ENCODE results near the gene ZC3H7B.
"Not testable (repeated sequence)": the region's sequence is repeated elsewhere in the genome, so short reads cannot be mapped to it uniquely, and the experiment has no call there.

The ZC3H7B gene

GRCh38 chr22:41288245-41288946, 12.9 kb upstream of the ZC3H7B start:
- ATAC-seq, result no peak

GRCh38 chr22:41289671-41290070, 11.7 kb upstream of the ZC3H7B start:
- ATAC-seq, result no peak

- no peak for ATAC-seq
Observed at GRCh38 chr22:41290262-41291221, 10.8 kb upstream of the ZC3H7B start.

GRCh38 chr22:41294816-41295215, 6.5 kb upstream of the ZC3H7B start:
- ATAC-seq, result not testable (repeated sequence)

DNA sequence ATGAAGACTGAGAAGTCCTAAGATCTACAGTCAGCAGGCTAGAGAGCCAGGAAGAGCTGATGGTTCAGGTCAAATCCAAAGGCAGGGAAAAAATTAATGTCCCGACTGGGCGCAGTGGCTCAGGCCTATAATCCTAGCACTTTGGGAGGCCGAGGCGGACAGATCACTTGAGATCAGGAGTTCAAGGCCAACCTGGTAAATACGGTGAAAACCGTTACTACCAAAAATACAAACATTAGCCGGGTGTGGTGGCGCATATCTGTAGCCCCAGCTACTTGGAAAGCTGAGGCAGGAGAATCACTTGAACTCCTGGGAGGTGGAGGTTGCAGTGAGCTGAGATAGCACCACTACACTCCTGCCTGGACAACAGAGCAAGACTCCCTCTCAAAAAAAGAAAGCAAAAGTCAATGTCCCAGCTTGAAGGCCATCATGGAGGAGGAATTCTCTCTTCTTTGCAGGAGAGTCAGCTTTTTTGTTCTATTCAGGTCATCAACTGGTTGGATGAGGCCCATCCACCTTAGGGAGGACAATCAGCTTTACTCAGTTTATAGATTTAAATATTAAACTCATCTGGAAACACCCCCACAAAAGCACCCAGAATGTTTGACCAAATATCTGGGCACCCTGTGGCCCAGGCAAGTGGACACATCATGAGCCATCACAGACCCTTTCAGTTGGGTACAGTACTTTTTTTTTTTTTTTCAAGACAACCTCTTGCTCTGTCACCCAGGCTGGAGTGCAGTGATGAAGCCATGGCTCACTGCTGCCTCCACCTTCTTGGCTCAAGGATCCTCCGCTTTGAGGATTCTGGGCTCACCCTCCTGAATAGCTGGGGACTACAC, 4.3 kb upstream of the ZC3H7B start:
- ATAC-seq, result no peak

DNA sequence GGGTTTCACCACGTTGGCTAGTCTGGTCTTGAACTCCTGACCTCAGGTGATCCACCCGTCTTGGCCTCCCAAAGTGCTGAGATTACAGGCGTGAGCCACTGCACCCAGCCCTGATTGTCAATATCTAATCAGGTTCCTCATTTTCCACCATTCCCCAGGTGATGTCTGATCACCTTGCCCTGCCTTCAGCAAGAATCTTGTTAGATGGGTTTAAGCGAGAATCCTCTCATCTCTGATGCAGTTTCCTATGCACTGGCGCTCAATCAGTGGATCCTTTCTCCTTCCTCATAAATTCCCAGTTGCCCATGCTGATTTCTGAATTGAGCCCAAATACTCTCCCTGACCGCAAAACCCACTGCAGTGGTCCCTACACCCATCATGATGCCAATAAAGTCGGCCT, 664 bp upstream of the ZC3H7B start:
- no peak for ATAC-seq

DNA sequence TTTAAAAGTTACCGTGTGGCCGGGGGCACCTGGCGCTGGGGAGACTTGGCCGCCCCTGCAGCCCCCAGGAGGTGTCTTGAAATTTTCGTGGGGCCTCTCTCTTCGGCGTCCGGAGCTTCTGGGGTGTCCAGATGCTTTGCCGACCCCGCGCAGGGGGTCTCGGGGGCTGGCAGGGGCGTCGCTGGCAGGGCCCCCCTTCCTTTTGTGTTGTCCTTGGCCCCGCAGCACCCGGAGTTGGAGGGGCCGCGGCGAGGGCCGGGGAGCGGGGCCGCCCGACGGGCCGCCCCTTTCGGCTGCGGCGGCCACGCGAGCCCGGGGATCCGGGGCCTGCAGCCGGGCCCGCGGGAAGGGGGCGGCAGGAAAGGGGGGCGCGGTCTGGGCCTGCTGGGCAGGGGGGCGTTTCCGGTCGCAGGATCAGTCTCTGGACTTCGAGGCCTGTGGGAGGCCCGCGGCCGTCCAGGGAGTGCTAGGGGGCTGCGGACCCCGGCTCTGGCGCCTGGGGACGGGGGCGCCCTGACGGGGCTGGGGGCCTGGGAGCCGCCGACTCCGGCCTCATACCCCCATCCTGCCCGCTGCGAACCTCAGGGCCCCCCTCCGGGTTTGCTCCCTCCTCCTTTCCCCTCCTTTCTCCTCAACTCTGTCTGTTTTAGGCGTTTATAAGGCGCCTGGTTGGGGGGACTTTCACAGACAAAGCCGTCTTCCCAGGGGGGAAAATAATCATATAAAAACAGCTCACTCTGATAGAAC, 869 bp downstream of the ZC3H7B start:
- ATAC-seq, result no peak

DNA sequence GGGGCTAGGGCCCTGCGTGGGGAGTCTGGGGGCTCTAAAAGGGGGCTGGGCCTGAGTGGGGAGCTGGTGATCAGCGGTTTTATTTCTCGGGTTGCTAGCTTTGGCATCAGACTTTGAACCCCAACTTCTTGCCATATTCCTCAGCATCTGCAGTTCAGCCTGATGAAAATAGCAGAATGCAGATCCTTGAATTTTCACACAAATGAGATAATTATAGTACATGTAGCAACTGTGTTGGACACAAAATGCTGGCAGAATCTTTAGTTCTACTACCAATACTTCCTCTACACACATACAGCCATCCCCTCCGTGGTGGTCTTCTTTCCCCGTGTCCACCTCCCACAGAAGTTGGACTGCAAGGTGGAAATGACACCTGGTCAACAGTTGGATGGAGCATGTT, 1.5 kb downstream of the ZC3H7B start:
- ATAC-seq, result no peak

DNA sequence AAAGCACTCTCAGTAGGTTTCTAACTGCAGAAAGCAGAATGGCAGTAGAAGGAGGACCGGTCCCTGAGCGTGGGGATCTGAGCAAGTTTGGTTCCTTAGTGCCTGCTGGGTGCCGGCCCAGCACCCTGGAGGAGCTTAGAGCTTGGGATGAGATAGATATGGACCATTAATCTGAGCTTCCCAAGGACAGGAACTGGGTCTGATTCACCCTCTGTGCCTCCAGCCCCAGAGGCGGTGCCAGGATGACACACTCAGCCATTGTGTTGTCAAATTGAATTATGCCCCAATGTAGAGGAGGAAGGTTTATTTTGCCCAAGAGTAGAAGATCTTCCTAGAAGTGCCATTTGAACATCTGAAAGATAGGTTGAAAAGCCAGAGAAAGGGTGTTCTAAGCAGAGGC, 4.3 kb downstream of the ZC3H7B start:
- no peak for ATAC-seq

GRCh38 chr22:41308054-41308453, 6.7 kb downstream of the ZC3H7B start:
- ATAC-seq, result no peak

- no peak for ATAC-seq
Observed at GRCh38 chr22:41308544-41308947, 7.2 kb downstream of the ZC3H7B start.

DNA sequence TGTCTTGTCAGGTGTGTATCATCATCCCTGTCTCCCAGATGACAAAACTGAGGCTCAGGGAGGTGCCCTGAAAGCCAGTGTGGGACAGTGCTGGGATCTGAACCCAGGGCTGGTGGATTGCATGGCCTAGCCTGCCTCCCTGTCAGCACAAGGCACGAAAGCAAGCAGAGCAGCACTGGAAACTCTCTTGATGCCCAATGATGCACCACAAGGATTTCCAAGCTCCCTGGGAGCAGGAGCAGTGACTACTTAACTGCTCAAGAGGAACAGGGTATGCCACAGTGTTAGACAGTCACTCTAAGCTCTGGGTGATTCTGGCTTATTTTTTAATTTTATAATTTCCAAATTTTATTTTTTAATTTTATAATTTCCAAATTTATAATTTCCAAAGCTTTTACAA, 9.0 kb downstream of the ZC3H7B start:
- no peak for ATAC-seq

GRCh38 chr22:41311487-41311886, 10.2 kb downstream of the ZC3H7B start:
- no peak for ATAC-seq

DNA sequence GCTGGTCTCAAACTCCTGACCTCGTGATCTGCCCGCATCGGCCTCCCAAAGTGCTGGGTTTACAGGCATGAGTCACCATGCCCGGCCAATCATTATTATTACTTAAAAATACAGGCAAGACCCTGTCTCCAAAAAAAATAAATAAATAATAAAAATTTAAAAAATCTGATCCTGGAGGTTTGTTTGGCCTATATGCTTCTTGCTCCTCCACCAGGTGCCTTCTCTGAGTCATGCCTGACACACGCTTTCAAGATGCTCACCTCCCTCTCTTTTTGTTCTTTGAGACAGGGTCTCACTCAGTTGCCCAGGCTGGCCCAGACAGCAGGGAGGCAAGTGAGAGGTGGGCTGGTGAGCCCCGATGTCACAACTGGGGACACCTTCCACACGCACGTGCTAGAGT, 13.5 kb downstream of the ZC3H7B start:
- no peak for ATAC-seq

- ATAC-seq, result no peak
Observed at GRCh38 chr22:41315586-41315985, 14.3 kb downstream of the ZC3H7B start.

GRCh38 chr22:41320416-41321240, 19.3 kb downstream of the ZC3H7B start:
- no peak for ATAC-seq

DNA sequence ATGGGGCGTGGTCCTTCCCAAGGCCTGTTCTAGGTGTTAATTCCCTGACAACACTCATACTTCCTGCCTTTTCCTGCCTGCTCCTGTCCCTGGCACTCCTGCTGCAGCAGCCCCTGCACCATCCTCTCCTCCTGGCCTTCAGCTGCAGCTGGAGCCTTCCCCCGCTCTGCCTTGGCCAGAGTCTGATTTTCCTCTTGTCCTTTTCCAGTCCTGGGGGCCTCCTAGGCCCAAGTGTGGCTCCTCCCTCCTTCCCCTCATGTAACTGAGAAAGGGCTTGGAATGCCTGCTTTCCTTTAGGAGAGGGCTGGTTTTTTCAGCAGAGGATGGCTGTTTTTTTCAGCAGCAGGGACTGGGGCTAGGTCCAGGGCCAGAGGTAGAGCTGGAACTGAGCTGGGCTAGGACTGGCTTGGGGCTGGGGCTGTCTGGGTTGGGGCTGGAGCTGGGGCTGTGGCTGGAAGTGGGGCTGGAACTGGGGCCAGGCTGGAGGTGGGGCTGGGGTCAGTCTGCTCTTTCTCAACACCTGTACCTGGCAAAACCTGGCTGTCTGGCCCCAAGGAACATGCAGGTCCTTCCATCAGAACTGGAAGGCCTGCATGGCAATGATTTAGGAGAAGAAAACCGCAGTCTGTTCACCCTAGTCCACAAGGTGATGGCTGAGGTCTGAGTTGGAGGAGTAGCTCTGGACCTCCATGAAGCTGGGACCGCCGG, 23.6 kb downstream of the ZC3H7B start:
- ATAC-seq, result no peak

- no peak for ATAC-seq
Observed at GRCh38 chr22:41327124-41327523, 25.8 kb downstream of the ZC3H7B start.

- ATAC-seq, result no peak
Observed at GRCh38 chr22:41330169-41330568, 28.8 kb downstream of the ZC3H7B start.

- no peak for ATAC-seq
Observed at GRCh38 chr22:41332217-41332939, 31.1 kb downstream of the ZC3H7B start.
